ENCODE measurements around the gene CHIC1.
"Not testable (repeated sequence)": the region's sequence is repeated elsewhere in the genome, so short reads cannot be mapped to it uniquely, and the experiment has no call there.

Gene CHIC1

GRCh38 chrX:73562984-73563737 lies at the start of gene CHIC1:
TSS of gene CHIC1 (plus strand) at chrX:73563197. CDS start at chrX:73563285, 88 bp downstream.
- peak; percentile 51 to 70 for DNase-seq

DNA sequence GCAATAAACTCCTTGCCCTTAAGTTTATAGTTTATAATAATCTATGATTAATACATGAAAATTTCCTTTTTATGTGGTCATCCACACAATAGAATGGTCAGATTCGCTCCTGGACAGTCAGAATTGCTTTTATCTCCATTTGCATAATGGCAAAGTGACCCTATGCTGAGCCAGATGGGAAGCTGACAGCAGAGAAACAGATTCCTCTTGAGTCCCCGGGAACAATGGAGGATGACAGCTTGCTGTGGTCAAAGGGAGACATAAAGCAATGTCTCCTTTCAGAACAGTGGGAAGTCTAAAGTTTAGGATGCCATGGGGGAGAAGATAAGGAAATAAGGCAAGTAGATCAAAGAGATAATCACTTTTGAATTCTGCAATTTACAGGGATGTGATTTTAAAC lies 40.2 kb upstream of the CHIC1 start:
- DNase-seq = not testable (repeated sequence)

DNA sequence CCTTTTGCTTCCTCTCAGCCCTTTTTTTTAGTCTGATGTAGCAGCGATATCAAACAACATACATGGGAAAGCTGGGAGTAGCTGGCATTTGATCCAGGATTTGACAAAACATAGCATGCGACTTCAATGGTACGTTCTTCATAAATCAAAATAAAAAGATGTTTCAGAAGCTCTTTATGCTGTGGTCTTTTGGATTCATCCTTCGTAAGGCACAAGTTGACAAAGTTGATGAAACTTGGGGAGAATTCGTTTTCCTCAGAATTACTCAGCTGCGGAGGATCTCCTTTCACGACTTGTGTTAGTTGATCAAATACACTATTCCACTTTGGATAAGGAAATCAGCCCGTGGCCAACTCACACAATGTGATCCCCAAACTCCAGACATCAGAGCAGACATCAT lies 38.1 kb upstream of the CHIC1 start:
- no peak for DNase-seq

- DNase-seq = no peak
Observed at GRCh38 chrX:73525928-73526690, 36.9 kb upstream of the CHIC1 start.

DNA sequence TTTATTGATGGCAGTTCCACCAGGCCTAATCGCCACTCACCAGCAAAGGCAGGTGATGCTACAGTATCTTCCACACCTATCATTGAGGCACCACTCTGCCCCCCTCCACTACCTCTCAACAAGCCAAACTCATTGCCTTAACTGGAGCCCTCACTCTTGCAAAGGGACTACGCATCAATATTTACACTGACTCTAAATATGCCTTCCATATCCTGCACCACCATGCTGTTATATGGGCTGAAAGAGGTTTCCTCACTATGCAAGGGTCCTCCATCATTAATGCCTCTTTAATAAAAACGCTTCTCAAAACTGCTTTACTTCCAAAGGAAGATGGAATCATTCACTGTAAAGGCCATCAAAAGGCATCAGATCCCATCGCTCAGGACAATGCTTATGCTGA lies 31.3 kb upstream of the CHIC1 start:
- DNase-seq = not testable (repeated sequence)

- DNase-seq = no peak
Observed at GRCh38 chrX:73556159-73556558, 6.8 kb upstream of the CHIC1 start.

DNA sequence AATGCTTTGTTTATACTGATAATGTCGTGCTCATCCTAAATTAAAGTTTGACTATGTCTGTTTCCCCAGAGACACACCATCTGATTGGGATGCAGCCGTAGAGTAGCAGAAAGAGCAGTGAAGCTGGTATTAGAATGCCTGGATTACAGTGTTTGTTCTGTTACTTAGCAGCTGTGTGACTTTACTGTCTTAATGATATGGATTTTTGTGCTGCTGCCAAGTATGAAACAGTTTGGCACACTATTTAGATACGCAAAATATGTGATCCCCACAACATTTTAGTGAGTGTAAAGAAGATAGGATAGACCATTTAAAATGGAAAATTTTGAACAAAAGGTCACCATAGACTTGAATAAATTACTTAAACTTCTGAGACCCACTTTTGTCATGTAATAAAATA lies 1.2 kb upstream of the CHIC1 start:
- DNase-seq = no peak

DNA sequence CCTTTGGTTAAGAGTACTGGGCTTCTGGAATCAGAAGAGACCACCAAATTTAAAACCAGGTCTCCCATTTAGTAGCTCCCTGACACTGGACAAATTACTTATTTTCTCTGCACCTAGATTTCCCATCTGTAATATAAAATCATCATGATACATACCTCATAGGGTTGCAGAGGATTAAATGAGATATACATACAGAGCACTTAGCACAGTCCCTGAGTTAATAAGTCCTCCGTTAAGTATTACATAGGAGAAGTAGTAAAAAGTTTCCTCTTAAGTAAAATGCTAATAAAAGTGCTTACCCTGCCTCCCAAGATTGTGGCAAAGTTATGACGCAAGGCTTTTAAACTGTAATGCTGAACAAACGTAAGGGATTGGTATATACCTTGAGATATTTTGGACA lies 539 bp upstream of the CHIC1 start:
- no peak for DNase-seq

- no peak for DNase-seq
Observed at GRCh38 chrX:73563738-73564068, 706 bp downstream of the CHIC1 start.

DNA sequence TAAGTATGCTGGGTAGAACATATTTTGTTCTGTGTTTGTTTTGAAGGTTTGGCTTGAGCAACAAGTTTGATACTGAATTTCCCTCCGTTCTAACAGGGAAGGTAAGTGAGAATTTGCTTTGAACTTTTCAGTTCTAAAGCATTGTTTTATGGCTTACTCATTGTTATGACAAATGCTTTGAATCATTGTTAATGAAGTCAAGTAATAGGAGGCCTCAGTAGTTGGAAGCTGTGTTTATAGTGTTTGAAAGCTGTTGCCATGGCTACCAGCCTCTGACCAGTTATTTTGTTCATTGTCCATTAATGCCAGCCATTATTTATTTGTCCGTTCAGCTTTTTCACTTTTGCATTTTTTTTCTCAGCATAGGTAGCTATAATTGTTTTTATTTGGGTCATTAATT lies 14.4 kb downstream of the CHIC1 start:
- no peak for DNase-seq

DNA sequence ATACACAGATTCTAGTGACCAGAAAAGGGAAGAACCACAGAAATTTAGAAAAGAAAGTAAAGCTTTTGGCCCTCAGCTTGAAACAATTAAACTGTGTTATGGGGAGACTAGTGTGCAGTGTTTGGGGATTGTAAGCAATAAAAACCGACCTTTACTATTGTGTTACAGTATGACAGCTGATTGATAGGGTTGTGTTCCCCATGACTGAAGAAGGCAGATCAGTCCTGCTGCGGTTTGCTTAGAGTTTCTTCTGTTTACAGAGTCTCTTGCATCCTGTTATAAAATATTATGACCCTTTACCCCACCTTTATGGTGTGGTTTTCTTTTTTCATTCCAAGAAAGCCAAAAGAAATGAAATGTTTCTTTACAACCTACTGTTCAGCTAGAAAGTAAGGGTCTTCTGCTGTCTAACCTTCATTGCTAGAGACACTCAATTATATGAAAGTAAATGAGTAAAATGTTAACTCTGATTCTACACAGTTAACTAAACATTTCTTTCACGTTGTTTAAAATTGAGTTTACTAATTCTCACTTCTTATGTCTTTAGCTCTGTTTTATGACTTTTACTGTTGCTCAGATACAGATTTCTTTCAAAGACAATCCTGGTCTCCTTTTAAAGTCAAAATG lies 18.1 kb downstream of the CHIC1 start:
- no peak for DNase-seq

DNA sequence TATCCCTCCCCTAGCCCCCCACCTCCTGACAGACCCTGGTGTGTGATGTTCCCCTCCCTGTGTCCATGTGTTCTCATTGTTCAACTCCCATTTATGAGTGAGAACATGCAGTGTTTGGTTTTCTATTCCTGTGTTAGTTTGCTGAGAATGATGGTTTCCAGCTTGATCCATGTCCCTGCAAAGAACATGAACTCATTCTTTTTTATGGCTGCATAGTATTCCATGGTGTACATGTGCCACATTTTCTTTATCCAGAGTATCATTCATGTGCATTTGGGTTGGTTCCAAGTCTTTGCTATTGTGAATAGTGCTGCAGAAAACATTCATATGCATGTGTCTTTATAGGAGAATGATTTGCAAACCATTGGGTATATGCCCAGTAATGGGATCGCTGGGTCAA lies 34.8 kb downstream of the CHIC1 start:
- not testable (repeated sequence) for DNase-seq

- no peak for DNase-seq
Observed at GRCh38 chrX:73615022-73615421, 52.0 kb downstream of the CHIC1 start.

DNA sequence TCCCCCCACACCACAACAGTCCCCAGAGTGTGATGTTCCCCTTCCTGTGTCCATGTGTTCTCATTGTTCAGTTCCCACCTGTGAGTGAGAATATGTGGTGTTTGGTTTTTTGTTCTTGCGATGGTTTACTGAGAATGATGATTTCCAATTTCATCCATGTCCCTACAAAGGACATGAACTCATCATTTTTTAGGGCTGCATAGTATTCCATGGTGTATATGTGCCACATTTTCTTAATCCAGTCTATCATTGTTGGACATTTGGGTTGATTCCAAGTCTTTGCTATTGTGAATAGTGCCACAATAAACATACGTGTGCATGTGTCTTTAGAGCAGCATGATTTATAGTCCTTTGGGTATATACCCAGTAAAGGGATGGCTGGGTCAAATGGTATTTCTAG lies 78.7 kb downstream of the CHIC1 start:
- DNase-seq = not testable (repeated sequence)

DNA sequence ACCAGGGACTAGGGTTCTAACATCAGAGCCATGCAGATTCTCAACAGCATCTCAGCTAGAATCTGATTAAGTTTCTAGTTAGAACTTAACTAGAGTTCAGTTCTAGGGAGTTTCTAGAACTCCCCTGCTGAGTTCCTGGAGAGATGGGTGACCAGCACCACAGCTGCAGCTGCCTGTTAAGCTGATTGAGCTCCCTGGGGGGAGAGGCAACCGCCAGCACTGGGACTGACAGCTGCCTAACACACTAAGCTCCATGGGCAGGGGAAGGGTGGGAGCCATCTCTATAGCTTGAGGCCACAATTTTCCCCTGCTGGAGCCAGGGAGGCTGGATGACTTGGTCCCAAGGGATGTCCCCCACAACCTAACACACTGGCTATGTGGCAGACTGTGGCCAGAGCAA lies 84.2 kb downstream of the CHIC1 start:
- no peak for DNase-seq

DNA sequence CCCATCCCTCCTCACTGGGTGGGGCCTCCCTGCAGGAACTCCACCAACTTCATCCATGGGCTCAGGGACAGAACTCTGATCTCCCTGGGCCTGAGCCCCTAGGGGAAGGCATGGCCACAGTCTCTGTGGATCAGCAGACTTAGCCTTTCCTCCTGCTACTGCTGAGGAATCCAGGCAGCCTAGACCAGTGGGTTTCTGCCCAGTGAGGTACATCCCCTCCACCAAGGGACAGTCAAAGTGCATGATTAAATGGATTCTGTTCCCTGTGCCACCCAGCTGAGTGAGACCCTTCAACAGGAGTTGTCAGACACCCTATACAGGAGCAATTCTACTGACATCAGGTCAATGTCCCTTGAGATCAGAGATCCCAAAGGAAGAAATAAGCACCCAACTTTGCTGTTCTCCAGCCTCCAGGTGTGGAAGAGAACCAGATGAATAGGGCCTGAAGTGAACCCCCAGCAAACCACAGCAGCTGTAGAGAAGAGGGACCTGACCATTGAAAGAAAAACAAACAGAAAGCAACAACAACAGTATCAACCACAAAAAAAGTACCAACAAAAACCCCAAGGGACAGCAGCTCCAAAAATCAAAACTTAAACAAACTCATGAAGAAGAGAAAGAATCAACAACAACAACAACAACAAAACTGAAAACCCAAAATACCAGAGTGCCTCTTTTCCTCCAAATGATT lies 84.8 kb downstream of the CHIC1 start:
- no peak for DNase-seq

DNA sequence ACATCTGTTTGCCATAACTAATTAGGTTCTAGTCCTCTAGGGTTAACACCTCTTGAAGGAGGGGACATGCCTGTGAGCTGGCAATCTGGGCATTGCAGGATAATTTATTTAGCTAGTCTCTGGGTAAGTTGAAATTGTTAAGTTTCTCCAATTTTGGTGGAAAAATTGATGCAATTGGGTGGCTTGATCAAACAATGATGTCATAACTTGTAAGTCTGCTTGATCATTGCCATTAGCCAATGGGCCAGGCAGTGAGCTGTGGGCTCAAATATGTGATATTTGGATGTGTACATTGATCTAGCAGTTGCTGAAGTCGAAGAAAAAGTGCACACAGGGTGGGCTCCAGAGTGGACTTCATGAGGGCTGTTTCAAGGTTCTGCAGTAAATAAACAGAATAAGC lies 98.3 kb downstream of the CHIC1 start:
- DNase-seq = not testable (repeated sequence)

GRCh38 chrX:73668779-73669178 lies 105.8 kb downstream of the CHIC1 start:
- DNase-seq = no peak

GRCh38 chrX:73681408-73681807 lies 118.4 kb downstream of the CHIC1 start:
- no peak for DNase-seq

DNA sequence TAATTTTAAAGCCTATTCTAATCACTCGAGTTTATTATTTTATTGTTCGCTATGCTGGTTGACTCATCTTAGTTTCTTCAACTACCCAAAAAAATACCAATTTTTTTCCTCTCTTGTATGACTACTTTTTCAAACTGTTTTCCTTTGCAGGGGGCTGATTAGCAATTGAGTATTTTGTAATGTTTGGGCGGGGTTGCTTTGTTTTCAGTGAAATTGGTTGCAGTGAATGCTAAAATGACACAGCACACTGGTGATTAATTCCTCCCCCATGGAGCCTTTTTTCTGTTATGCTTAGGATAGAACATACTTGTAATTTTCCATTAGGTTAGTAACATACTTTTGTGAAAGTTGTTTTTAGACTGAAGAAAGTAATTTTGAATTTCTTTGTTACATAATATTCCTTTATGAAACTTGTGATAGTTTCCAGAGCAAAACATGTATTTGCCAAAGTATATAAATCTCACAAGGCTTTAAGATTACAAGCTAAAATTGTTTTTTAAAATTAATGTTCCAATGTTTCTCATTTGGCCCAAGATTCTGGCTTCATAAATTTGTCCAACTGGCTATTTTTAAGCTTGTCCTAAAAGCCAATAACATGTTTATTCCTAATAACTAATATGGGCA lies 120.4 kb downstream of the CHIC1 start:
- DNase-seq = no peak

- not testable (repeated sequence) for DNase-seq
Observed at GRCh38 chrX:73707014-73707413, 144.0 kb downstream of the CHIC1 start.

GRCh38 chrX:73728602-73729001 lies 165.6 kb downstream of the CHIC1 start:
- no peak for DNase-seq
